GM18870 (cell line): ENCODE results near the gene RPL15.
"Not testable (repeated sequence)": the region's sequence is repeated elsewhere in the genome, so short reads cannot be mapped to it uniquely, and the experiment has no call there.

ENCODE experiments used
- ATAC-seq: cut with Tn5 transposase; IDR thresholded peaks from one replicate; pipeline ENCODE4 v1.9.1; 2021; ENCODE audit warnings: moderate library complexity; ENCODE audit not compliant: unreplicated experiment

The RPL15 gene

DNA sequence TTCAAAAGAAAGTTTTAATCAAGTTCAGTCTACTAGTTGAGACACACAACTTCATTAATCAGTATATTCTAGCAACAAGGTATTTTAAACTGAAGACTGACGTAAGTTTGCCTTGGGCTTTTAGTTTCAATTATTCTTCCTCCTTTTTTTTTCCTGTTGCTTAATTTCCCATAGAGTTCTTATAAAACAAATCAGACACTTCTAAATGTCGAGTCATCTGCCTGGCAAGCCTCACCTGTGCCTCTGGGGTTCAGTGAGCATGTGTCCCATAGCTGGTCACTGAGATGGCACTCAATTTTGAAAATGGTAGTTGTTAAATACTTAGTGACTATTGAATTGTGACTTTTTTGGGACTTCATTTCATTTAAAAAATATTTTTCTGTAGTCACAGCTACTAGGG lies 27.5 kb upstream of the RPL15 start:
- ATAC-seq = no peak

DNA sequence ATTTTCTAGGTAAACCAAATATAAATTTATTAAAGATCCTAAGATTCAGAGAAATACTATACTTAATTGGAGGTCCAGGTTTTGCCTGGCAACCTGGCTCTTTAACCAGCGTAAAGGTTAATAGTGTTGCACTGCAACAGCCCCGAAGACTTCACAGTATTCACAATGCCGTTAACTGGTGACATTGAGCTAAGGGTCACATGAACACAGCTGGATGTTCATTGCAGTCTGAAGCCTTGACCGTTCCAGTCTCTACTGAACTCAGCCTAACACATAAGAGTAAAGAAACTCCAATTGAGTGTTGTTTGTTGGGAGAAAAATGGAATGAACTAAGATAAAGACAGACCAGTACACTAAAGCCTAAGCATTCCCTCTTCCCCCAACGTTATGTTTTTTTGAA lies 27.0 kb upstream of the RPL15 start:
- ATAC-seq = no peak

DNA sequence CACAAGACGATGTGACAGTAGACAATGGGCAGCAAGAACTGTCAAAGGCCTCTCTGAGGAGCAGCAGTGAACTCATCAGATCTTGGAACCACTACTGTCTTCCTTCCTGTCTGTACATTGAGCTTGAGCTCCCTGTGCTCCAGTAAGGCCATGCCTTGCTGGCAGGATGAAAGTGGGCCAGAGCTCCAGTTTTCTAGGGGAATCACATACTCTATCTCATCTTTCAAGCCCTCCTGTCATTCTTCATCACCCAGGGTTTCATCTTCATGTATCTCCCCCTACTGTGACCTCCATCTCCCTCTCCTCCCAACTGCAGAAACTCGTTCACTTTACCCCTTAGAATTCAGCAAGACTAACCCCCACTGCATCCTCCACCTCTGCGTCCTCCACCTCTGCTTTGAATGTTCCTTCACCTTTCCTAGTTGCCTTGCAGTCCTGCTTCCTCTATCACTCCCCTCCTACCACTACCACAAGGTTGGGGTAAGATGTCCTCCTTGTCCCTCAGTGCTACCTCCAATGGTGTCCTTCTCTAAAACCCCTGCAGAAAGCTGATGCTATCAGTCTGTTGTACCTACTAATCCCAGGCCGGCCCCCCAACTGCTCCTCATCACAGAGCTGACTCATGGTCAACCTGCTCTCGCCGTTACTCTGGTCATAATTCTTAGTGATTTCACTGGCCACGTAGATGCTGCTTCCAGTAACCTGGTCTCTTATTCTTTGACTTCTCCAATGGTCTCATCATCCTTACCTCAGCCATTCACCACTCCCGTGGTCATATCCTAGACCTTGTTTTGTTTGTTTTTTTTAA lies 22.5 kb upstream of the RPL15 start:
- no peak for ATAC-seq

DNA sequence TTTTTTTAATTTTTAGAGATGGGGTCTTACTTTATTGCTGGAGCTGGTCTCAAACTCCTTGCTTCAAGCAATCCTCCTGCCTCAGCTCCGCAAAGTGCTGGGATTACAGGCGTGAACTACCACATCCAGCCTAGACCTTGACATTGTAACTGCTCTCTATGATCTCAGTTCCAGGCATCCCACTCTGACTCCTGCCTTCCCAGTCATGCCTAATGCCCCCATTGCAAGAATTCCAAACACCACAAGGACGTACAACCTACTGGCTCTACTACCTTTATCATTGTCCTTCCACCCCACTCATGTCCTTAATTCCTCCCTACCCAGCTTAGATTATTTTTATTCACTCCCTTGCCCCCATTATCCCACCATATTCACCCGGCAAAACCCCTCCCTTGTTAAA lies 21.8 kb upstream of the RPL15 start:
- no peak for ATAC-seq

DNA sequence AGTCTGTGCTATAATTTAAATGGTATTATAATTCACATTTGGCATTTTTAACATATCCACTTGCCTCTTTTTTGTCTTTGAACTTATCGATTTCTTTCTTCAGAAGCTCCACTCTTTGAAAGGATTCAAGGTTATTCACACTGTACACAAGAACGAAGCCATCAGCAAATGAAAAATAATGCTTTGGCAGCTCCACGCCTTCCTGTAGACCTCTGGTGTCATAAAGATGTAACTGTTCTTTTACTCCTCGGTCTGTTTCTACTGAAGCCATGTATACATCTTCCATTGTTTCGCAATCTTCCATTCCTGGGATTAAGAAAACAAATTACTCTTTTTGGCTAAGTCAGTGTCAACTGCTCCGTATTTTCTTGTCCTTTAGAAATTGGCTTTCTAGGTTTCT lies 16.2 kb upstream of the RPL15 start:
- ATAC-seq = no peak

DNA sequence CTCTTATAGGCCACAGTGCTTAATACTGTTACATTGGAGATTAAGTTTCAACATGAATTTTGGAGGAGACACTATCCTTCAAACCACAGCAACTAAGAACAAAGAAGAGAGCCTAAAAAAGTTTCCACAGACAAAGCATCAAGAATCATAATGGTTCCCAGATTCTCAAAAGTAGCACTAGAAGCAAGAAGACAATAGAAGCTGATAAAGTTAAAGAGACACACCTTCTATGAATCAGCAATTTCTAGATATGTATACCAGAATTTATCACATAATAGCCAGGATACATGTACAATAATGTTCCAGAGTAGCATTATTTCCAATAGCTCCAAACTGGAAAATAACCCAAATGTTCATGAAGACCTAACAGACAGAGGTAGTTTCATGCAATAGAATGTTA lies 12.4 kb upstream of the RPL15 start:
- no peak for ATAC-seq

DNA sequence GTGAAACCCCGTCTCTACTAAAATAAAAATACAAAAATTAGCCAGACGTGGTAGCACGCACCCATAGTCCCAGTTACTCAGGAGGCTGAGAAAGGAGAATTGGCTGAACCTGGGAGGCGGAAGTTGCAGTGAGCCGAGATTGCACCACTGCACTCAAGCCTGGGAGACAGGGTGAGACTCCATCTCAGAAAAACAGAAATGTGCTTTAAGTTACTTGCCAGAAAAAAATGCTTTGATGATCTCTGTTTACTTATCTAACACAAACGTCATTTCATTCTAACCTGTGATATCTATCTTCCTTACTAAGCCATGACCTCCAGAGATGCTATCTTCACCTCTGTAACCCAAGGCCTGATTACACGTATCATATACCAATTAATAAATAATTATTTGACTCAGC lies 7.6 kb upstream of the RPL15 start:
- ATAC-seq = no peak

DNA sequence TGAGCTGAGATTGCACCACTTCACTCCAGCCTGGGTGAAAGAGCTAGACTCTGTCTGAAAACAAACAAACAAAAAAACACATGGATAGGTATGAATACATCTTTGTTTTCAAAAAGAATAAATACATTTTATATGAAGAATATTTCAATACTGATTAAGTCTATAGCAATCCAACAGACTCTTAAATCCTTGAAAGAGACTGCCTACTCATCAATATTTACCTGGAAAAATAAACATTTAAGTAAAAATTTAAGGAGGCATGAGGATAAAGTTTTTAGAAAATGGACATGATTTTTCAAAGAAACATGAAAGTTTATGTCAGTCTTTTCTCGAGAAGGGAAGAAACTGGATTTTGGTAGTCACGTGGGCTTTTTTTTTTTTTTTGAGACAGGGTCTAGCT lies 5.5 kb upstream of the RPL15 start:
- no peak for ATAC-seq

DNA sequence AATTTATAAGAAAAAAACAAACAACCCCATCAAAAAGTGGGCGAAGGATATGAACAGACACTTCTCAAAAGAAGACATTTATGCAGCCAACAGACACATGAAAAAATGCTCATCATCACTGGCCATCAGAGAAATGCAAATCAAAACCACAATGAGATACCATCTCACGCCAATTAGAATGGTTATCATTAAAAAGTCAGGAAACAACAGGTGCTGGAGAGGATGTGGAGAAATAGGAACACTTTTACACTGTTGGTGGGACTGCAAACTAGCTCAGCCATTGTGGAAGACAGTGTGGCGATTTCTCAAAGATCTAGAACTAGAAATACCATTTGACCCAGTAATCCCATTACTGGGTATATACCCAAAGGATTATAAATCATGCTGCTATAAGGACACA lies 4.6 kb upstream of the RPL15 start:
- ATAC-seq = not testable (repeated sequence)

DNA sequence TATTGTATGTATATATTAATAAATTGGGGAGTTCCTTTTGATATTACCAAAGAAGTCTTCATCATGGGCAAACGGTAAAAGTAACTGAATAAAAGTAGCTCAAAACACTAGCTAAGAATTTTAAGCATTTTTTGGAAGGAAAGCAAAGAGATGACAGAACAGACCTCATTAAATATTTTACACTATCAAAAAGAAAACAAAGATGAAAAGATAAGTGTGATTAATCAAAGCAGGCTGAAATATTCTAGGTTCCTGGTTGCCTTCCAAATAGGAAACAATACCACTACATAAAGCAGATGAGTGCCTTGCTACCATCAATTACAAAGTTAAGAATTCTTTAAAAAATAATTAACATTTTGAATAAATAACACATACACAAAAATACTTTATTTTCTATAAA lies 3.8 kb upstream of the RPL15 start:
- no peak for ATAC-seq

DNA sequence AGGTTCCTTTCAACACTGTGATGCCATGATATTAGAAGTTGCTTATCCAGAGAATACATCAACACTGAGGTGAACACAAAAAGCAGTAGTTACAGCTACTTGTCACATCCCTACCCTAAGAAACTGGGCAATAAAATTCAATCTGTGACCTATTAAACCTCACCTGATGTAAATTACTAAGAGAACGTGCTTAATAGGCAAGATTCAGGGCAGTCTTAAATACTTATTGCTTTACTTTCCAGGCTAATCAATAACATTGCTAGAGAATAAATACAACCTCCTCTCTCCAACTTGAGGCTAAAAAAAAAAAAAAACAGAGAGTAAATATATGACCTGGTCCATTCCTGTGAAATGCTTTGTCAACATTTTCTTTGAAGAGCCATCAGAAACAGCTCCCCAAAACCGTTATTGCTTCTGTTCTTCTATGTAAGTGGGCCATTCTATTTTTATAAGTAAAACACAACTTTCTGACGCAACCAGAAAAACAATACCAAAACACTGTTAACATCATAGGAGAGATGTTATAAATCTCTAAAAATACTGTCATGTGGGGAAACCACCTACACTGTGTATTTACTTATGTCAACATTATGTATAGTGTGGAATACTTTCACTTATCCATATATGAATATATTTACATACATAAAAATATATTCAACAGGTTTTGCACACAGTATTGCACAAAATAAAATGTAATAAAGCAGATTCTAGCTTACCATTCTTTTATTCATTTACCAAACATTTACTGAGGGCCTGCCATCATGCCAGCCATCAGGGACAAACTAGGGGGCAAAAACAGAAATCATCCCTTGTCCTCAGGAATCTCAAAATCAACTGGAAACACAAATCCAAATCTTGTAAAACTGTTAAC lies 2.8 kb upstream of the RPL15 start:
- ATAC-seq = no peak

DNA sequence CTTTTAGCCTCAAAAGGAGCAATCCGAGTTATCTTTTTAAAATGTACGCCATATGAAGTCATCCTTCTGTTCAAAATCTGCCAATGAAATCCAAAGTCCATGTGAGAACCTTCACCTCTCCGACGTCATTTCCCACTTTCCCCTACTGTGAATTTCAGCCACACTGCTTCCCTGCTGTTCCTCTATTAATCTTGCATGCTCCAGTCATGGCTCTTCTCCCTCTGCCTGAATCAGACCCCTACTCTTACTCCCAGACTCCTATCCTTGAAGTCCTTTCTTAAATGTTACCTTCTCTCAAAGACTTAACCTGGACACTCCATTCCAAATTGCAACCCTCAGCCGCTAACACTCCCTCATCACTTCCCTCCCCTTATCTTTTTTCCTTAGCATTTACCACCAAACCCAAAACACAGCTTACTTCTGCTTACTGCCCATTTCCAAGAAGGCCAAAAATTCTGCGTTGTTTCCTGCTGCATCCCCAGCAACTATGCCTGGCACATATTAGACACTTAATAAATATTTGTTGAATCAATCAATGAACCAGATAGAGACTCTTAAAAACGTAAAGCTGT lies 1.3 kb upstream of the RPL15 start:
- ATAC-seq = no peak

DNA sequence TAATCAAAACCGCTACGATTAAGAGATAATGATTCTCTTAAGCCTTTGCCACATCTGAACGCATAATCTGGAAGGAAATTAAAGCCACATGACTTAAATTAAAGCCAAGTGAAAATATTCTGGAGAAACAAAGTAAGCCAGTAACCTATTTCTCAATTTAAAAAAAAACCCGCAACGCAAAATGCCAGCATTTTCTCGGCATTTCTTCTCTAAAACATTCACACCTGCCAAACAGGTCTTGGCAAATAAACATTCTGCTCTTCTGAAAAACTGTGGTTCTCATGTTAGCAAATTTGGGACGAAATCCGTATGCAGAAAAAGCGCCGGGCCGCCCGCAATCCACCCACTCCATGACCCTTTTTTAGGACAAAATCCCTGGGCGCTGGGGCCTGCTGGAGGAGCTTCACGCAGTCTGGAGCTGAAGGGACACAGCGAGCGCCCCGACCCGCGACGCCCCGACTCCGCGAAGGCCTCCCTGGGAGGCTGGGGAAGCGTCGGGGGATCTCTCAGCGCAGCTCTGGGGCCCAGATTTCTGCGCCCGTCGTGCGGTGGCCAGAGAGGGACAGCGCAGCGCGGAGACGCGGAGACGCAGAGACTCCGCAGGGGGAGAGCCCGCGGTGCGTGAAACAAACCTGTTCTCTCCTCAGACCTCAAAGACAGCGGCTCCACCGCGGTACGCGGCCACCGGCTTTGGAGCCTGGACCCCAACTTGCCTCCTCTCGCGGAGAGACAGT lies 613 bp upstream of the RPL15 start:
- ATAC-seq = peak; percentile 49

DNA sequence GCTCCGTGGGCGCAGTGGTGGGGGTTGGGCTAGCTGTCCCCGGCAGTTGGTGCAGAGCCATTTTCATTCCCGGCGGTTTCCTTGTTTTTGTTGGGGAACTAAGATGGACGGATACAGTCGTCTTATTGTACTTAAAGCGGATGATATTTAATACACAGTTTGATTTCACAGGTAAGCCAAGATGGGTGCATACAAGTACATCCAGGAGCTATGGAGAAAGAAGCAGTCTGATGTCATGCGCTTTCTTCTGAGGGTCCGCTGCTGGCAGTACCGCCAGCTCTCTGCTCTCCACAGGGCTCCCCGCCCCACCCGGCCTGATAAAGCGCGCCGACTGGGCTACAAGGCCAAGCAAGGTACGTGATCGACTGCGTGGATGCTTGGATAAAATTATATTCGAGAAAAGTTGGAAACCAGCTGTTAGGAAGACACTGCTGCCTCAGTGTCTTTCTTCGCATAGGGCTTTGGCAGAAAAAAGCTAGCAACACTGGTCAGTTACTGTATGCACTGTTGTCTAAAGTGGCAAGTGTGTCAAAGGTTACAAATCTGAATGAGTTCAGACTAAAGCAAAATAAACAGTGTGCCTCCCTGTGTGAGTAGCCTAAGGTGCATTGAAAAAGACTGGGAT lies 859 bp downstream of the RPL15 start:
- not testable (repeated sequence) for ATAC-seq

DNA sequence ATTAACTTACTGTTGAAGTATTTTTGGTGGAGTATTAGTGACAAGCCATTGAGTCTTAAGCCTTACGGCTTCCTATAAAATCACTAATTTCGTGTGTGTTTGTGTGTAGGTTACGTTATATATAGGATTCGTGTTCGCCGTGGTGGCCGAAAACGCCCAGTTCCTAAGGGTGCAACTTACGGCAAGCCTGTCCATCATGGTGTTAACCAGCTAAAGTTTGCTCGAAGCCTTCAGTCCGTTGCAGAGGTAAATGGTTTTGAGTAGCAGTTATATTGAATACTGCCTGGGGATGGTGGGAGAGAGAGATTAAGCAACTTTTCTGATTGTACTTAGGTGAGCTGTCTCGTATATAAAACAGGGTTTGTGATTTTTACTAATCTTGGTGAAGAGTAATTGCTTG lies 1.4 kb downstream of the RPL15 start:
- not testable (repeated sequence) for ATAC-seq

DNA sequence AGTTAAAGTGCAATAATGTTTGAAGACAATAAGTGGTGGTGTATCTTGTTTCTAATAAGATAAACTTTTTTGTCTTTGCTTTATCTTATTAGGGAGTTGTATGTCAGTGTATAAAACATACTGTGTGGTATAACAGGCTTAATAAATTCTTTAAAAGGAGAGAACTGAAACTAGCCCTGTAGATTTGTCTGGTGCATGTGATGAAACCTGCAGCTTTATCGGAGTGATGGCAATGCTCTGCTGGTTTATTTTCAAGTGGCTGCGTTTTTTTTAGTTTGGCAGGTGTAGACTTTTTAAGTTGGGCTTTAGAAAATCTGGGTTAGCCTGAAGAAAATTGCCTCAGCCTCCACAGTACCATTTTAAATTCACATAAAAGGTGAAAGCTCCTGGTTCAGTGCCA lies 2.7 kb downstream of the RPL15 start:
- no peak for ATAC-seq

DNA sequence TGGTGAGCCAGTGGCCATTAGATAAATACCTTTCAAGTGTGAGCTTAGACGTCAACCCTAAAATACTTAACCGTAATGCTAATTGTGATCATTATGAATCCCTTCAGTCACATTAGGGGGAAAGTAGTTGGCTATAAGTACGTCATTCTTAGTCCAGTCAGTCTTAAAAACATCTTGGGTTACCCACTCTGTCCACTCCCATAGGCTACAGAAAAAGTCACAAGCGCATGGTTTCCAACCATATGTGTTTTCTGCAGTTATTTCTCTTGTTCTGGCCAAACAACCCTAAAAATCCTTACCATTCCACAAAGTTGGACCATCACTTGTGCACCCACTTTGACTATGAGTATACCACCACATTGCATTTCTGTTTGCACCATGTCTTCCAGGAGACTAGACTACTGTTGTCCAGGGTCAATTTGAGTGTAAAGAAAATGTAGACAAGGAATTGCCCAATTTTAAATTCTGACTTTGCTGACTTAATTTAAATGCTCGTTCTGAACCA lies 3.3 kb downstream of the RPL15 start:
- ATAC-seq = no peak

DNA sequence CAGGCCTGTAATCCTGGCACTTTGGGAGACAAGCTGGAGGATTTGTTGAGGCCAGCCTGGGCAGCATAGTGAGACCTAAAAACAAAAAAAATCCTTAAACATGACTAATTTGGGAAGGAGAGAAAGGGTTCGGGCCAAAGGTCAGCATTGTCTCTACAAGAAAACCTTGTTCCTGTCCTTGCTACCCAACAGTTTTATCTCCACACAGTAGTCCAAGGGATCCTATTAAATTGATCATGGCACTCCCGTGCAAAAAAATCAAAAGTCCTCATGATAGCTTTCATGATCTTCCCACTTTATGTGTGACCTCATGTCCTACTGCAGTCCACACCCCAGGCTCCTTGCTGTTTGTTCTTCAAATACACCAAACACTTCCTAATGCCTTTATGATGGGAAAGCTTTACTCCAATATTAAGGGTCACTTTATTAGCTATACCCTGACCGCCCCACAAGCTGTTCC lies 4.2 kb downstream of the RPL15 start:
- ATAC-seq = no peak

DNA sequence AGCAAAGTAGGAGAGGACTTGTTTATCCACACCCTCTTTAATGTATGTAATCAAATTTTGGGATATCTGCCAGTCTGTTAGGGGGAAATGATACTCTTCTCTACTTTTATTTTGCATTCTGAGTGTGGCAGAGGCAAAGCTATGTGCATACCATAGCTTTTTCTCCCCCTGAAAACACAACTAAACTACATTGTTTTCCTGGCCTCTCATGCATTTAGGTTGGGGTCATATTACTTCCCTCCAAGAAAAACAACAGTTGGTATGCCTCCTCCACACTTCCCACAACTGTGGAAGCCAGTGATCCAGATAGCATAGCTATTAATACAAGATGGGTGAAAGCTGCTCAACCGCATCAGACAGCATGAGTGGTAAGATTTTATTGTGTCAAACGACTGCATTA lies 6.9 kb downstream of the RPL15 start:
- ATAC-seq = no peak

DNA sequence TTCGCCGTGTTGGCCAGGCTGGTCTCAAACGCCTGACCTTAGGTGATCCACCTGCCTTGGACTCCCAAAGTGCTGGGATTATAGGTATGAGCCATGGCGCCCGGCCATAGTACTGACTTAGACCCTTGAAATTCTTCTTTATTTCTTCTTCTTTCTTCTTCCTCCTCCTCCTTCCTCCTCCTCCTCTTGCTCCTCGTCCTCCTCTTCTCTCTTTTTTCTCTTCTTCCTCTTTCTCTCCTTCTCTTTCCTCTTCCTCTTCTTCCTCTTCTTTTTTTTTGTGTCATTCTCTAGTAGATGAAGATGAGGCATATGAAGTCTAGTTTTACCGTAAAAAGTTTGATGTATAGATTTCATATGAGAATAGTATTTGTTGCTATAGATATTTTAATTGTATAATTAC lies 9.3 kb downstream of the RPL15 start:
- no peak for ATAC-seq

DNA sequence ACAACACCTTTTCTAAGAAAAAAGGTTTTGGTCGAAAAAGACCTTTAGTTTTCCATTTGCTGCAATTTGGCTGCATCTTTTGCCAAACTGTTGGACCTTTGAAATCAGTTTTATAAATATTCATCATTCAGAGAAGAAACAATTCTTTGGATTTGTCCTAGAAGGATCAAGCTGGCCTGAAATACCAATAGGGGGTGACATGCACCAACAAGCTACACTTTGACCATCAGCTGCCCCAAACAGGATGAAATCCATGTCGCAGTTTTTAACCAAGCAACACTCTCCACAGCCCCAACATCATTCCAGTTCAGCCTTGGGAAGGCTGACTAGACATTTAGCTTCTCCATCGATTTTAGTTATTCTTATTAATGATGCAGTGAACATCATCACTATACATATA lies 9.8 kb downstream of the RPL15 start:
- ATAC-seq = no peak
